Measurements from ENCODE around the gene TARS3.

TARS3 gene

DNA sequence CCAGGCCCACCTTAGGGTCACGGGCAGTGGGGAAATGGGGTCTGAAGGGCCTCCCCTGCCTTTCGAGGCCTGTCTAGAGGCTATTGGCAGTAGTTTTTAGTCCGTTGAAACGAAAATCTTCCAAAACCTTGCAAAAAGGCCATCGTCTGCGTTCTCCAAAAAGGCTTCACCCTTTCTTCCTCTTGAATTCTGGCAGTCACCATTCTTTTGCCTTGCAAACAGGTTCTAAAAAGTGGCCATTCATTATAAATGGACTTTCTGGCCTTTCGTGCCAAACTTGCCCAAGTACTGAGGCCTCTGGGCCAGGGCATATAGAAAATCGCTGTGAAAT is 367 bp upstream of the TARS3 start:
- no peak for ATAC-seq (replicated peaks)

DNA sequence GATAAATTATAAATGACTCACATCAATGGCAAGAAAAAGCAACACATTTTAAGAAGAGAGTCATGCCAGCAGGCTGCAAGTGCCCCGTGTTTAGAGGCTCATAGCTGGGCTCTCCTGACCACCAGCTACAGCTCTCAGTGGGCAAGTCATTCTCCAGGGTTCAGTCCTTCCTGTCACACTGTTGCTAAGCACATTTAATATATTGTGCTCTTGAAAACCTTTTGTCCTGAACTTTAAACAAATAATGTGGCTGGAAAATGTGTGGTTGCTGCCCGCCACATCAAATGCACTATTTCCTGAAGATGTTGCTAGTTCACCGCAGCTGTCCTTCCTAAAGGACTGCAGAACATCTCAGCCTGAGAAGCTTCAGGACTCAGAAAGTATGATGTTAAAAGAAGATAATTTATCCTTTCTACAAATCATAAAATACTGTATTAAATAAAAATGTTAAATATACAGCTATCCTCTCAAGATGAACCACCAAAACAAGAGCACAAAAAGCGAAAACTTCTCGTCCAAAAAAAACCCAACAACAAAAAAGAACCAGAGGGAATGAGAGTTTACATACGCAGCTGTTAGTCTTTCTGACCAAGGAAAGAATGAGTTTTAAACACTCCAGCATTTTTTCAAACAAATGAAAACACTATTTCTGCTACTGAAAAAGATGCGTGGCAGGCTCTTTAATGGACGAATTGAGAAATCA is 951 bp downstream of the TARS3 start:
- peaks cover 20 to 32% of the 10 kb centered on the region in 2 donors for H3K36me3 Mint-ChIP-seq
- no peaks in the 10 kb centered on the region for H3K27me3 Mint-ChIP-seq
- peak; percentile 34 to 37 for ATAC-seq (replicated peaks)
- H3K4me1 Mint-ChIP-seq: peaks cover 9 to 16% of the 10 kb centered on the region in 2 donors
- H3K27ac Mint-ChIP-seq: peak overlapping the region; percentile 56
- peak overlapping the region; percentile 80 to 85 for H3K4me3 Mint-ChIP-seq
- H3K9me3 Mint-ChIP-seq: peaks cover 6 to 7% of the 10 kb centered on the region in 2 donors
- DNase-seq: peak; percentile 18

More for the DNA sequence above, 367 bp upstream of the TARS3 start:
- H3K27ac Mint-ChIP-seq: no peak overlapping the region
- peaks cover 6 to 7% of the 10 kb centered on the region in 2 donors for H3K9me3 Mint-ChIP-seq
- peaks cover 17 to 22% of the 10 kb centered on the region in 2 donors for H3K36me3 Mint-ChIP-seq
- no peak for DNase-seq
- peaks cover 9 to 14% of the 10 kb centered on the region in 2 donors for H3K4me1 Mint-ChIP-seq
- H3K27me3 Mint-ChIP-seq: no peaks in the 10 kb centered on the region
- H3K4me3 Mint-ChIP-seq: peak overlapping the region in 1 of 2 donors; percentile 19

- H3K36me3 Mint-ChIP-seq: peaks cover 31 to 51% of the 10 kb centered on the region in 2 donors
Measured at GRCh38 chr15:101718896-101719295, 5.4 kb downstream of the TARS3 start.

DNA sequence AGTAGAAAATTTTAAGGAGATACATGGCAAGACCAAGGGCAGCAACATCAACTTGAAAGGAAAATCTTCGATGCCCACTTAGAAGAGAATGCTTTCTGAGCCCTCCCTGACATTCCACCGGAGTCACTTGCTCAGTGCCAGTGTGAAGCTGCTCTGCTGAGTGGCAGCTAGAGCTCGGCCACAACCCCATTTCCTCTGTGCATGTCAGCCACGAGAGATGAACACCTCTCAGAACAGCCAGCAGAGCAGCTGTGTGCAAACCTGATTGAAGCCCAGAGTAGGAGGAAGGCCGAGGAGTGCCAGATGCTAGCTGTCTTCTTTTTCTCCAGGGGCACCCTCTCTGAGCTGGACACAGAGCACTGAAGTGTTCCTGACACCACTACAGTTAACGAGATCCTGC is 12.2 kb downstream of the TARS3 start:
- Mint-ChIP-seq H3K27ac (no peak overlapping the region), H3K9me3 (no peaks in the 10 kb centered on the region), H3K4me1 (no peaks in the 10 kb centered on the region), H3K36me3 (peaks cover 37 to 54% of the 10 kb centered on the region in 2 donors), H3K4me3 (no peak overlapping the region), H3K27me3 (no peaks in the 10 kb centered on the region)
- no peak for ATAC-seq (replicated peaks)
- DNase-seq: no peak

More at GRCh38 chr15:101718896-101719295, 5.4 kb downstream of the TARS3 start:
- H3K9me3 Mint-ChIP-seq: peaks cover 6 to 7% of the 10 kb centered on the region in 2 donors
- ATAC-seq (replicated peaks) (no peak), DNase-seq (no peak)
- no peak overlapping the region for H3K27ac Mint-ChIP-seq
- H3K4me3 Mint-ChIP-seq: no peak overlapping the region
- H3K4me1 Mint-ChIP-seq: peaks cover 9 to 21% of the 10 kb centered on the region in 2 donors
- H3K27me3 Mint-ChIP-seq: no peaks in the 10 kb centered on the region

DNA sequence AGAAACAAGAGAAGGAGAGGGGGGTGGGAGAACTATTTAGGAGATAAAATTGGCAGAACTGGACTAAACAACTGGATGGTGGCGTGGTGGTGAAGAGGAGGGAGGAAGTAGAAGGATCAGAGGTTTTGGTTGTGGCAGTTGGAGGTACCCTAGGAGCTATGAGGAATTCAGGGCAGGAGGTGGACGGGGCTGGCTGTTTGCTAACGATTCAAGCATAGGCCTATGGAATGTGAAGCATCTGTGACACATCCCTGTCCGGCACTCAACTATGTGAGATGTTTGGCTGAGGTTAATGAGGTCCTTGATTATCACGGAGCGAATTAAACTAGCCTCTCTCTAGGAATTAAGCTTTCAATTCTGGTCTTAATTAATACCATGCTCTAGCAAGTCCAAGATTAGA is 13.5 kb downstream of the TARS3 start:
- no peak overlapping the region for H3K27ac Mint-ChIP-seq
- ATAC-seq (replicated peaks) (no peak), DNase-seq (no peak)
- H3K4me3 Mint-ChIP-seq: no peak overlapping the region
- H3K4me1 Mint-ChIP-seq: no peaks in the 10 kb centered on the region
- peaks cover 34 to 59% of the 10 kb centered on the region in 2 donors for H3K36me3 Mint-ChIP-seq
- H3K9me3 Mint-ChIP-seq: no peaks in the 10 kb centered on the region
- H3K27me3 Mint-ChIP-seq: no peaks in the 10 kb centered on the region

DNA sequence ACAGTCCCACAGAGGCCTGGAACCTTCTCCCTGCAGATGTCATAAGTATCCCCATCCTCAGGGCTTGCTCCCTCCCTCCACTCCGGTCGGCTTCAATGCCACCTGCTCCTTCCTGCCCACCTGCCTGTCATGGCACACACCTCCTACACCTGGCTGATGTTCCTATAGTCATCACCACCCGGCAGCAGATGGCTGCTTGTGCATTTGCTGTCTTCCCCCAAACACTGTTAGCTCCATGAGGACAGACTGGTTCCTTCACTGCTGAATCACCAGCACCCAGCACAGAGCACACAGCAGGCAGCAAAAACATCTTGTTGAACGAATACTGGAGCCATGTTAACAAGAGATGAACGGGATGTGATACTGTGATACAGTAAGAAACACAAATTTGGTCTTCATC is 14.8 kb downstream of the TARS3 start:
- DNase-seq (no peak), ATAC-seq (replicated peaks) (no peak)
- no peak overlapping the region for H3K4me3 Mint-ChIP-seq
- peaks cover 33 to 64% of the 10 kb centered on the region in 2 donors for H3K36me3 Mint-ChIP-seq
- no peaks in the 10 kb centered on the region for H3K9me3 Mint-ChIP-seq
- H3K27ac Mint-ChIP-seq: no peak overlapping the region
- H3K4me1 Mint-ChIP-seq: no peaks in the 10 kb centered on the region
- no peaks in the 10 kb centered on the region for H3K27me3 Mint-ChIP-seq

GRCh38 chr15:101707983-101708382 is 16.3 kb downstream of the TARS3 start:
- Mint-ChIP-seq H3K27me3 (no peaks in the 10 kb centered on the region), H3K27ac (no peak overlapping the region), H3K9me3 (no peaks in the 10 kb centered on the region), H3K4me3 (no peak overlapping the region), H3K36me3 (peaks cover 28 to 61% of the 10 kb centered on the region in 2 donors), H3K4me1 (peaks cover 0 to under 1% of the 10 kb centered on the region in 2 donors)
- DNase-seq (no peak), ATAC-seq (replicated peaks) (no peak)

- Mint-ChIP-seq H3K9me3 (no peaks in the 10 kb centered on the region), H3K27me3 (no peaks in the 10 kb centered on the region), H3K27ac (peak overlapping the region; percentile 85), H3K4me3 (peak overlapping the region; percentile 55 to 74), H3K36me3 (peaks cover 27 to 62% of the 10 kb centered on the region in 2 donors), H3K4me1 (peaks cover 10 to 23% of the 10 kb centered on the region in 2 donors)
- no peak for DNase-seq
- peak in 1 of 2 donors; percentile 10 for ATAC-seq (replicated peaks)
Measured at GRCh38 chr15:101702077-101702476, 22.2 kb downstream of the TARS3 start.

DNA sequence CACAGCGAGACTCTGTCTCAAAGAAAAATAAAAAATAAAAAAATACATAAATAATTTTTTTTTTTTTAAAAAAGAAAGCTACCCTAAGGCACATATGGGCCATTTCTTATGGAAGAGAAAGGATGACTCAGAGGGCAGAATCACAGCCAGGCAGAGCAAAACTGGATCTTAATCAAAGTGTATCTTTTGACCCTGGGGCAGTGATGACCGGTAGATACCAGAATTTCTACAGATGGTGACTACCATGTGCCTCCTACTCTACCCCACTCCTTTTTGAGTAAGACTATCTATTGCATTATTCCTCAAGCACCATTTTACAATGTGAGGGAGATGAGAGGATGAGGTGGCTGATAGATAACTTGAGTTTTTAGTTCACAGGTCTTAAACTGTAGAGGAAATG is 26.0 kb downstream of the TARS3 start:
- Mint-ChIP-seq H3K9me3 (peaks cover 3 to 5% of the 10 kb centered on the region in 2 donors), H3K4me3 (no peak overlapping the region), H3K27ac (no peak overlapping the region), H3K36me3 (peaks cover 50 to 70% of the 10 kb centered on the region in 2 donors), H3K4me1 (peaks cover 14 to 36% of the 10 kb centered on the region in 2 donors), H3K27me3 (no peaks in the 10 kb centered on the region)
- DNase-seq: no peak
- ATAC-seq (replicated peaks): no peak

DNA sequence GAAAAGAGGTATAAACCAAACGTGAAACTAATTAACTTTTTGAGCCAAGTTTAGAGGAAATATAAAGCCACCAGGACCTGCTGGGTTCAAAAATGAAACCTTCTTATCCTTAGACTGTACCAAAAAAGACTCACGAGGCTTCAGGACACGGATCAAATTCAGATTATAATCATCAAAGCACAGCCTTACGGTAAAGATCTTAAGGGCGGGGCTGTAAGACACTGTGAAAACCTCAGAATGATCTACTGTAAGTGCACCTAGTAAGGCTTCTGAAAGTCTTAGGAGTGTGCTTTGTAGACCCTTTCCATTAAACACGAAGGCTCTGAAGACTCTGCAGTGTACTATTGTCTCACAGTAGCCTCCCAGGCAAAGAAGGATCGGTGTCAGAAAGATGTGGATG is 26.8 kb downstream of the TARS3 start:
- DNase-seq (no peak), ATAC-seq (replicated peaks) (no peak)
- Mint-ChIP-seq H3K4me1 (peaks cover 18 to 38% of the 10 kb centered on the region in 2 donors), H3K27ac (no peak overlapping the region), H3K9me3 (peaks cover 7 to 10% of the 10 kb centered on the region in 2 donors), H3K27me3 (no peaks in the 10 kb centered on the region), H3K4me3 (no peak overlapping the region), H3K36me3 (peaks cover 54 to 74% of the 10 kb centered on the region in 2 donors)

- H3K27me3 Mint-ChIP-seq: no peaks in the 10 kb centered on the region
- H3K4me3 Mint-ChIP-seq: no peak overlapping the region
- DNase-seq (no peak), ATAC-seq (replicated peaks) (no peak)
- H3K4me1 Mint-ChIP-seq: peaks cover 14 to 32% of the 10 kb centered on the region in 2 donors
- peaks cover 56 to 77% of the 10 kb centered on the region in 2 donors for H3K36me3 Mint-ChIP-seq
- H3K27ac Mint-ChIP-seq: no peak overlapping the region
- peaks cover 7 to 10% of the 10 kb centered on the region in 2 donors for H3K9me3 Mint-ChIP-seq
Measured at GRCh38 chr15:101696829-101697228, 27.4 kb downstream of the TARS3 start.

GRCh38 chr15:101694261-101694660 is 30.0 kb downstream of the TARS3 start:
- Mint-ChIP-seq H3K27me3 (no peaks in the 10 kb centered on the region), H3K36me3 (peaks cover 50 to 66% of the 10 kb centered on the region in 2 donors), H3K9me3 (peaks cover 7 to 10% of the 10 kb centered on the region in 2 donors), H3K4me1 (peaks cover 14 to 23% of the 10 kb centered on the region in 2 donors), H3K4me3 (no peak overlapping the region), H3K27ac (no peak overlapping the region)
- ATAC-seq (replicated peaks) (no peak), DNase-seq (no peak)

GRCh38 chr15:101692801-101693598 is 31.3 kb downstream of the TARS3 start:
- Mint-ChIP-seq H3K27ac (peak overlapping the region; percentile 68), H3K36me3 (peaks cover 48 to 61% of the 10 kb centered on the region in 2 donors), H3K4me3 (no peak overlapping the region), H3K9me3 (peaks cover 7 to 10% of the 10 kb centered on the region in 2 donors), H3K4me1 (peaks cover 14 to 23% of the 10 kb centered on the region in 2 donors), H3K27me3 (no peaks in the 10 kb centered on the region)
- ATAC-seq (replicated peaks) (peak; percentile 70 to 83), DNase-seq (peak; percentile 21)

- Mint-ChIP-seq H3K9me3 (peaks cover 7 to 10% of the 10 kb centered on the region in 2 donors), H3K4me1 (peaks cover 10 to 13% of the 10 kb centered on the region in 2 donors)
Measured at GRCh38 chr15:101689901-101690300, 34.4 kb downstream of the TARS3 start.

More at GRCh38 chr15:101689901-101690300, 34.4 kb downstream of the TARS3 start:
- Mint-ChIP-seq H3K4me3 (no peak overlapping the region), H3K27me3 (no peaks in the 10 kb centered on the region), H3K36me3 (peaks cover 30 to 43% of the 10 kb centered on the region in 2 donors), H3K27ac (no peak overlapping the region)
- DNase-seq (no peak), ATAC-seq (replicated peaks) (no peak)

Data from stimulated activated naive B cell treated with anti-CD40 and anti-IgM and Interleukin-4, amounts not matched to agents 10 μg/mL and 1 μg/mL and 100 μg/mL, for 72 hours (primary cell).